WTC11 (cell line): ENCODE measurements around the gene SP7.

ENCODE experiments used
- CTCF ChIP-seq: fragments of 200-600 bp; IDR thresholded peaks from 2 replicates; pipeline ENCODE4 v1.8.0; 2022; ENCODE audit warnings: antibody characterized with exemption
- ELF4 ChIP-seq: sonication (generic); formaldehyde crosslinking; IDR thresholded peaks from 2 replicates; pipeline ENCODE4 v1.8.1; 2022; ENCODE audit warnings: low read depth, mild to moderate bottlenecking, moderate library complexity, missing genetic modification reagents
- HMGXB4 ChIP-seq: sonication (generic); formaldehyde crosslinking; IDR thresholded peaks from 2 replicates; pipeline ENCODE4 v1.8.1; 2023; ENCODE audit warnings: mild to moderate bottlenecking, moderate library complexity, missing genetic modification reagents
- JUN ChIP-seq: sonication (generic); formaldehyde crosslinking; IDR thresholded peaks from 2 replicates; pipeline ENCODE4 v1.8.0; 2023; ENCODE audit warnings: mild to moderate bottlenecking, missing genetic modification reagents
- OVOL2 ChIP-seq: fragments of 250-450 bp; sonication (Bioruptor Pico); IDR thresholded peaks from 2 replicates; pipeline ENCODE4 v1.9.0; 2021; ENCODE audit warnings: mild to moderate bottlenecking, borderline replicate concordance

- TF ChIP-seq CTCF, result no peak
- TF ChIP-seq OVOL2 (CRISPR knock-in tag), result no peak
- no peak for TF ChIP-seq HMGXB4
- no peak for TF ChIP-seq ELF4
- TF ChIP-seq JUN (CRISPR knock-in tag), result no peak
These were observed 56.8 kb downstream of the SP7 start for GRCh38 chr12:53279283-53279869.
